Left colon (tissue), 2 donors: Measurements from ENCODE around the gene ISG15. TPM values are rescaled to one million over a fixed set of nuclear protein-coding genes. Genes with fewer than 3 reads are reported as not detected.
"Not testable (repeated sequence)": the region's sequence is repeated elsewhere in the genome, so short reads cannot be mapped to it uniquely, and the experiment has no call there.

Experiments used
- ATAC-seq: fragments of 200-7000 bp; cut with Tn5 transposase; one replicate; pipeline ENCODE4 v1.9.1; 2020; ENCODE audit warnings: mild to moderate bottlenecking, moderate library complexity
- DNase-seq, 2 donors: peaks; one replicate each; pipeline ENCODE4 v3.0.0-alpha.2; 2020
- intact Hi-C, 2 donors: fragments of 100-400 bp; cut with DNase I in 1 of 2; cut with micrococcal nuclease in 1 of 2; formaldehyde crosslinking; loops; one replicate each; pipeline versions ENCODE4 v1.11.2 to v1.14.0; 2022; cut with DNase I, micrococcal nuclease
- total RNA-seq, 2 donors: library from RNA; stranded (reverse); fragmentation: NEBNext Ultra II Directional; extraction: Animal tissue kit (Norgen Biotek cat#: 25700); gene quantifications; one replicate each; pipeline ENCODE4 v1.2.1, GENCODE V29; 2021
- donor health status: DM: no; HTN: no; CAD: no.
- donor health status: DM: yes; HTN: yes; CAD: no.

The ISG15 gene
- total RNA-seq, 2 donors from 2014 or later, result 31.2 to 37.9 TPM

GRCh38 chr1:1019122-1019999 is 6.1 kb downstream of the ISG15 start:
- DNase-seq, result peak; percentile 76 to 85
- intact Hi-C loops, result no loop called here
- peak; percentile 77 for ATAC-seq

- intact Hi-C loops, result no loop called here
- peak; percentile 39 for ATAC-seq
- DNase-seq, result peak in 1 of 2 donors; percentile 71
Measured at GRCh38 chr1:1020000-1020404, 6.7 kb downstream of the ISG15 start, which contains the start of gene AGRN. TSS of gene AGRN (plus strand) at chr1:1020120. CDS start at chr1:1020173, 53 bp downstream.

- intact Hi-C loops, result no loop called here
- peak in 1 of 2 donors; percentile 56 for DNase-seq
- ATAC-seq, result peak; percentile 20
Measured at GRCh38 chr1:1020415-1021009, 7.2 kb downstream of the ISG15 start.

GRCh38 chr1:1021010-1021919 is 8.0 kb downstream of the ISG15 start:
- ATAC-seq (peak; percentile 58), DNase-seq (peak; percentile 82 to 85)
- intact Hi-C loops, result no loop called here

- intact Hi-C loops, result no loop called here
- DNase-seq, result no peak
- ATAC-seq, result no peak
Measured at GRCh38 chr1:1021920-1022259, 8.6 kb downstream of the ISG15 start.

- DNase-seq (no peak), ATAC-seq (no peak)
- intact Hi-C loops, result no loop called here
Measured at GRCh38 chr1:1022302-1023009, 9.2 kb downstream of the ISG15 start.

- intact Hi-C loops, result no loop called here
Measured at GRCh38 chr1:1023700-1024099, 10.4 kb downstream of the ISG15 start.

GRCh38 chr1:1024149-1024770 is 11.0 kb downstream of the ISG15 start:
- ATAC-seq (no peak), DNase-seq (no peak)
- intact Hi-C loops, result no loop called here

More at GRCh38 chr1:1023700-1024099, 10.4 kb downstream of the ISG15 start:
- DNase-seq, result no peak
- no peak for ATAC-seq

GRCh38 chr1:1024771-1025699 is 11.7 kb downstream of the ISG15 start:
- DNase-seq (no peak), ATAC-seq (peak; percentile 15)
- intact Hi-C loops, result no loop called here

- ATAC-seq (no peak), DNase-seq (no peak)
- intact Hi-C loops, result no loop called here
Measured at GRCh38 chr1:1025730-1026129, 12.4 kb downstream of the ISG15 start.

- ATAC-seq (no peak), DNase-seq (no peak)
- intact Hi-C loops, result no loop called here
Measured at GRCh38 chr1:1026599-1027413, 13.5 kb downstream of the ISG15 start.

- intact Hi-C loops, result no loop called here
- DNase-seq (no peak), ATAC-seq (no peak)
Measured at GRCh38 chr1:1027791-1028190, 14.5 kb downstream of the ISG15 start.

GRCh38 chr1:1030867-1031658 is 17.8 kb downstream of the ISG15 start:
- ATAC-seq, DNase-seq, intact Hi-C loops: not testable (repeated sequence)

- DNase-seq, result no peak
- no peak for ATAC-seq
- intact Hi-C loops, result no loop called here
Measured at GRCh38 chr1:1031659-1032235, 18.4 kb downstream of the ISG15 start.

- DNase-seq (peak in 1 of 2 donors; percentile 67), ATAC-seq (peak; percentile 76)
- intact Hi-C loops, result no loop called here
Measured at GRCh38 chr1:1032424-1032823, 19.1 kb downstream of the ISG15 start.
